Right hindlimb (tissue), 1 donor: ENCODE results near the gene THRAP3.
"Not testable (repeated sequence)": the region's sequence is repeated elsewhere in the genome, so short reads cannot be mapped to it uniquely, and the experiment has no call there.

Experiments used
- DNase-seq: peaks from one replicate; pipeline ENCODE4 v3.0.0-alpha.2; 2018

Gene THRAP3

DNA sequence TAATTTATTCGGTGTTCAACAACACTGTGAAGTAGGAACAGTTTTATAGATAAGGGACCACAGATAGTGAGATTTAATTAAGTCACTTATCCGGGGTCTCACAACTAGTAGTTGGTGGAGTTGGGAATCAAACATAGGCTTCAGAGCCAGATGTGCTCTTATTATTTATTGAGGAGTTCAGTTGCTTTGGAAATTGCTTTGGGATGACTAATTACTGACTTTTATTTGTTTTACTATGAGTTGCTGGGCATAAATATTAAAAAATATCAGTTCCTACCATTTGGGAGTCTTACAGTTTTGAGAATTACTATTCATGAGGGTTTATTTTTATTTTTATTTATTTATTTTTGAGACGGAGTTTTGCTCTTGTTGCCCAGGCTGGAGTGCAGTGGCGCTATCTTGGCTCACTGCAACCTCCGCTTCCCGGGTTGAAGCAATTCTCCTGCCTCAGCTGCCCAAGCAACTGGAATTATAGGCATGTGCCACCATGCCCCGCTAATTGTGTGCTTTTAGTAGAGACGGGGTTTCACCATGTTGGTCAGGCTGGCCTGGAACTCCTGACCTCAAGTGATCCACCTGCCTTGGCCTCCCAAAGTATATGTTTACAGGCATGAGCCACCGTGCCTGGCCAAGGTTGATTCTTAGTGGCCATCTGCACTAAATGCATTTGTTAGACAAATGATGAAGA is 27.7 kb downstream of the THRAP3 start:
- no peak for DNase-seq

DNA sequence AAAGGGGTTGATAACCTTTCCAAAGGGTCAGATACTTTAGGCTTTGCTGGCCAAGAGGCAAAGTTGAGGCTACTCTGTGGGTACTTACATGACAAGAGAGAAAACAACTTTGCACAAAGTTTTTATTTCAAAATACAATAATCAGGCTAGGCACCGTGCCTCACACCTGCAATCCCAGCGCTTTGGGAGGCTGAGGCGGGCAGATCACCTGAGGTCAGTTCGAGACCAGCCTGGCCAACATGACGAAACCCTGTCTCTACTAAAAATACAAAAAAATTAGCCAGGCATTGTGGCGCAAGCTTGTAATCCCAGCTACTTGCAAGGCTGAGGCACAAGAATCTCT is 28.2 kb downstream of the THRAP3 start:
- not testable (repeated sequence) for DNase-seq

DNA sequence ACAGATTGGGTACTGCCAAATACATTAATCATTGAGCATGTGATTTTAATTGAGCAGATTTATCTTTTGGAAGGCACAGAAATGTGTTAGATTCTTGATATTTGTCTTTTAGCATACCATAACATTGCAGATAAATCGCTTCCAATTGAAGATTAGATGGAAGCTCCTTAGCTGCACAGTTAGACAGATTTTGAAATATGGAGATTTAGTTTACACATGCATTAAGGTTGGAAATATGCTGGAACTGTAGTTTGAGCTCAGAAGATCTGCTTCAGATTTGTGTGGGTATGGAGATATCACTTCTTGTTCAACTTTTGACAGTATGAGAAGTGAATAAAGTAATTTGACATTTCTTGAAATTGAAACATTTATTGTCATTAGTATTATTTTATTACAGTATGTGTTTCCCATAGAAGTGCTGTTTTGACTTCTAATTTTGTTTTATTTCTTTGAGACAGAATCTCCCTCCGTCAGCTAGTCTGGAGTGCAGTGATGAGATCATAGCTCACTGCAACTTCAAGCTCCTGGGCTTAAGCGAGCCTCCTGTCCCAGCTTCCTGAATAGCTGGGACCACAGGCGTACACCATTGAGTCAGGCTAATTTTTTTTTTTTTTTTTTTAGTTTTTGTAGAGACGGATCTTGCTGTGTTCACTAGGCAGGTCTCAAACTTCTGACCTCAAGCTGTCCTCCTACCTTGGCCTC is 29.1 kb downstream of the THRAP3 start:
- no peak for DNase-seq

DNA sequence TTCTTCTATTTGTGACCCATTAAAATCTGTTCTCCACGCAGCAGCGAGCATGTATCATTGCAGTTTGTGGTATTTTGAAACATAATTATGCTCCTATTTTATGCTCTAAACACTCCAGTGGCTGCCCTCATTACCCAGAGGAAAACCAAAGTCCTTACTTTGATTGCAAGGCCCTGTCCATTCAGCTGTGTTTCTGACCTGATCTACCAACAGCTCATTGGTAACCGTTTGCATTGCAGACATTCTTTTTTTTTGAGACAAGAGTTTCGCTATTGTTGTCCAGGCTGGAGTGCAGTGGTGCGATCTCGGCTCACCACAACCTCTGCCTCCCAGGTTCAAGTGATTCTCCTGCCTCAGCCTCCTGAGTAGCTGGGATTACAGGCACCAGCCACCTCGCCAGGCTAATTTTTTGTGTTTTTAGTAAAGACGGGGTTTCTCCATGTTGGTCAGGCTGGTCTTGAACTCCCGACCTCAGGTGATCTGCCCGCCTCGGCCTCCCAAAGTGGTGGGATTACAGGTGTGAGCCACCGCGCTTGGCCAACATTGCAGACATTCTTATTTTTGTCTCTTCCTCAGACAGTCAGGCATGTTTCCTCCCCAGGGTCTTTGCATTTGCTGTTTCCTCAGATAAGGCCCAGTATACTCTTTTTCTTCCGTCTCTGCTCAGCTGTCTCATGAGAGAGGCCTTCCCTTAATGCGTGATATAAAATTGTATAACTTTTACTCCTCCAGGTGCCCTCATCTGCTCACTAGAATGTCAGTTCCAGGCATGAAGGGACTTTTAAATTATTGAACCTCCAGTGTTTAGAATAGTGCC is 32.5 kb downstream of the THRAP3 start:
- no peak for DNase-seq

DNA sequence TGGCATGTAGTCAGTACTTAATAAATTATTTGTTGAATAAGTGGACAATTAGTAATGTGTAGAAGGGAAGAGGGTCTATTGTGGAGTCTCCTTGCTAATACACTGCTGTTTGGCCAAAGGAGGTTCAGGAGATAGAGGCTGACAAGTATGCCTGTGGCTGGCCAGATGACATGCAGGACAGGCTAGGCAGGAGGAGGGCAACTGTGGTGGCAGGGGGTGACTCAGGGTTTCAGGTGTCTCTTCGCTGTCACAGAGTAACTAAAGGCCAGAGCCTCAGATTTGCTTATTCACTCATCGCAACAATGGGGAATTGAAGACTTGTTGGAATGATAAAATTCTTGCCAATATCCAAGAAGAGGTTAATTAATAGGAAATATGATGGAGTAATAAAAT is 33.1 kb downstream of the THRAP3 start:
- DNase-seq: no peak

DNA sequence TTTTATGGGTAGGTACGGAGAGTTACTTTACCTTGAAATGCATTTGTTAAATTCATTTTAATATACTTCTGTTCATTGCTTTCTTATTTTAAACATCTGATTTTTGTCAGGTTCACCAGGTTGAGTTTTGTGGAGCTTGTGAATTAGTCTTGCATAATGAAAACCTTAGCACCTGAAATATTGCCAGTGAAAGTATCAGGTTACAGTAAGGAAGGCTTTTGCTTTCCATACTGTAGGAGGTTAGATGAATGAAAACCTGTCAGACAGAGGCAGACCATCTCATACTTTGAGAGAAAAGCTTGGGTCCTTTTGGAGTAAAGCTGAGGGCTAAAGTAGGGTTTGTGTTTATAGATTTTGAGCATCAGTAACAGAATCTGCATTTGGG is 34.7 kb downstream of the THRAP3 start:
- no peak for DNase-seq

DNA sequence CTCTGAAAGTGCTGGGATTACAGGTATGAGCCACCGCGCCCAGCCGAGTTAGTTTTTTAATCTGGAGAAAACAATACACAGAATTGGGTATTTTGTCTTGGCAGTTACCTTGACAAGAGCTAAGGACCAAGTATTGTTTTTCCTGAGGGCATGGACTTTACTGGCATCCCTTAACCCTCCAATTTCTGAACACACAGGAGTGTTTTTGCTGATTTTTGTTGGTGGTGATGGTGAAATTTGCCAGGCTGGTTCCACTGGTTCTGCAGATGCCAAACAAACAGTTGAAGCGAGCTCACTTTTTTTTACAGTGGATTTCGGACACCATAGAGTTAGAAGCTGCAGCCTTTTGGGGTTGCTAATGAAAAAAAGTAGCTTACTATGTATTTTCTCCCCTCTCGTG is 44.7 kb downstream of the THRAP3 start:
- DNase-seq: no peak

GRCh38 chr1:36269408-36269838 is 45.2 kb downstream of the THRAP3 start:
- no peak for DNase-seq

DNA sequence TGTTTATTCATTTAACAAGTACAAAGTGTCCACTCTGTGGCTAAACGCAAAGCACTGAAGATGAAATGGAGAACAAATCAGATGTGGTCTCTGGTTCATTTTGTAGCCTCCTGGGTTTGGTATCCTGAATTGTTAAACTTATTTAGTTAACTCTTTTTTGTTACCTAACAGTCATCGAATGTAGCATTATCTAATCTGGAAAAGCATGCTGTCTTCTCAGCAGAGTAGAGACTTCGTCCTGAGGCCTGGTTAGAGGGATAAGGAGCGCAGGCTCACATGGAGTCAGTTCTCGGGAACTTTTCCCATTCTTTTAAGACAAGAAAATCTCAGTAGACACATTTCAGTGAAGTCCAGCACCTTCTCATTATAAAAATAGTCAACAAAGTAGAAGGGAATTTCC is 48.8 kb downstream of the THRAP3 start:
- no peak for DNase-seq

DNA sequence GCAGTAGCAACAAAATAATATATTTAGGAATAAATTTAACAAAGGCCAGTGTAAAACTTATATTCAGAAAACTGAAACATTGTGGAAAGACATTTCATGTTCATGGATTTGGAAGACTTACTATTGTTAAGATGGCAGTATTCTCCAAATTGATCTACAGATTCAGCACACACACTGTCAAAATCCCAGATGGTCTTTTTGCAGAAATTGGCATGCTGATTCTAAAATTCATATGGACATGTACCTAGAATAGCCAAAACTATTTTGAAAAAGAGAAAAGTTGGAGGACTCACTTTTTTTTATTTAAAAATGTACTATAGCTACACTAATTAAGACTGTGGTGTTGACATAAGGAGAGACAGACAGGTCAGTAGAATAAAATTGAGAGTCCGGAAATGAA is 50.0 kb downstream of the THRAP3 start:
- no peak for DNase-seq

- no peak for DNase-seq
These were observed 52.4 kb downstream of the THRAP3 start for GRCh38 chr1:36276688-36277087.

GRCh38 chr1:36279110-36279788 is 55.0 kb downstream of the THRAP3 start:
- no peak for DNase-seq

DNA sequence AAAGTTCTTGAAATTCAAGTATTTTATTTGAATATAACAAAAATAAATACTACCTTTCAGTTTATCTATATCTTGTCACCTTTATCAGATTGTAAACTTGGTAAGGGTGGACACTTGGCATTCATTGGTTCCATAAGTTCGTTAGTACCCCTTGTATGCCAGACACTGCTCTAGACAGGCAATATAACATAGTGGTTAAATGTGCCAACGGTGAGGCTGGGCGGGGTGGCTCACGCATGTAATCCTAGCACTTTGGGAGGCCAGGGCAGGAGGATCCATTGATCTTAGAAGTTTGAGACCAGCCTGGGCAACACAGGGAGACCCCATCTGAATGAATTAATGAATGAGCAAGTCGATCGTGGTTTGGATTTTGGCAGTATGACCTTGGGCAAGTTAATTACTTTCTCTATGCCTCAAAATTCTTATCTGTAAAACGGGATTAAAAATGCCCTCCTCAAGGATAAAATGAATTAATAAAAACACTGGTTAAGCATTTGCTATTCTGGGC is 55.6 kb downstream of the THRAP3 start:
- DNase-seq: no peak

GRCh38 chr1:36284061-36284460 is 59.8 kb downstream of the THRAP3 start:
- no peak for DNase-seq

GRCh38 chr1:36284517-36284916 is 60.3 kb downstream of the THRAP3 start:
- no peak for DNase-seq

DNA sequence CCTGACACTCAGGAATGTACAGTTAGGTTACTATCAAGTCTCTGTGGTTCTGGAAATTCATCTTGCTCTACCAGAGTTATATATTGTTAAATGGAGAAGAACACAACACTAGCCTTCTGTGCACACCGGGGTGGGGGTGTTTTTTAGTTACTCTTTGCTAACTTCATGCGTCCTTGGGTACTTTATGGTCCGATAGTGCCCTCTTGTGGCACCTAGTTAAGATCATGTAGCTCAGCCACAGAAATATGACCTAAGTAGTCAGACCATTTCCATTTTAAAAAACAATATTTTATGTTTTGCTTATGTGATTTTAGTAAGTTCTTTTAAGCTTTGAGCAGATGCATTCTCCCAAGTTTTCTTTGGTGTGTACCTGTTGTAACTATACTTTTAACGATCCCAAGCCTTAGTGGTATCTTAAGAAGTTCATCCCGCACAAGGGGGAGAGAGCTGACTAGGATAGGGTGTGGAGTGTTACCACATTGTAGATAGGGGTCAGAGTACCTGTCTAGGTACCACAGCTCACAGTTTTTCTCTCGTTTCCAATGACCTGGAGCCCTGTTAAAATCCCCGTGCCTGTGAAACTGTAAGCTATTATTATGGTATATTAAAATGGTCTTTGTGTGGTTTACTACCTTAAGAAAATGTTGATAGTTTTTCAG is 61.3 kb downstream of the THRAP3 start:
- DNase-seq: peak; percentile 59

DNA sequence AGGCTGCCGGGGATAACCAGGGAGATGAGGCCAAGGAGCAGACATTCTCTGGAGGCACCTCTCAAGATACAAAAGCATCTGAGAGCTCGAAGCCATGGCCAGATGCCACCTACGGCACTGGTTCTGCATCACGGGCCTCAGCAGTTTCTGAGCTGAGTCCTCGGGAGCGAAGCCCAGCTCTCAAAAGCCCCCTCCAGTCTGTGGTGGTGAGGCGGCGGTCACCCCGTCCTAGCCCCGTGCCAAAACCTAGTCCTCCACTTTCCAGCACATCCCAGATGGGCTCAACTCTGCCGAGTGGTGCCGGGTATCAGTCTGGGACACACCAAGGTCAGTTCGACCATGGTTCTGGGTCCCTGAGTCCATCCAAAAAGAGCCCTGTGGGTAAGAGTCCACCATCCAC is 62.6 kb downstream of the THRAP3 start:
- DNase-seq: no peak

- no peak for DNase-seq
These were observed 63.4 kb downstream of the THRAP3 start for GRCh38 chr1:36287595-36287994.

DNA sequence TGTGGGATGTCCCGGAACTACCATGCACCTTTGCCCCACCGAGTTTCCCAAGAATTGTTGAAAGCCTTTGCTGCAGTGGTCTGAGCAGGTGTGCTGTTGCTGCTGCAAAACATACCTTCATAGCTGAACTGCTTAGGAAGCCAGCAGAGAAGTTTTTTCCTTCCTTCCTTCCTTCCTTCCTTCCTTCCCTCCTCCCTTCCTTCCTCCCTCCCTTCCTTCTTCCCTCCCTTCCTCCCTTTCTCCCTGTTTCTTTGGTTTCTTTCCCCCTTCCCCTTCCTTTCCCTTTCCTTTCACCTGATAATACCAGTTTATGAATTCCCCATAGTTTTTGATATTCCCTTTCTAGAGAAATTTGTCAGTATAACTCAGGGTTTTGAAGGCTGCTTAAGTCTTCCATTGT is 71.1 kb downstream of the THRAP3 start:
- no peak for DNase-seq

- DNase-seq: no peak
These were observed 72.8 kb downstream of the THRAP3 start for GRCh38 chr1:36297062-36297461.

DNA sequence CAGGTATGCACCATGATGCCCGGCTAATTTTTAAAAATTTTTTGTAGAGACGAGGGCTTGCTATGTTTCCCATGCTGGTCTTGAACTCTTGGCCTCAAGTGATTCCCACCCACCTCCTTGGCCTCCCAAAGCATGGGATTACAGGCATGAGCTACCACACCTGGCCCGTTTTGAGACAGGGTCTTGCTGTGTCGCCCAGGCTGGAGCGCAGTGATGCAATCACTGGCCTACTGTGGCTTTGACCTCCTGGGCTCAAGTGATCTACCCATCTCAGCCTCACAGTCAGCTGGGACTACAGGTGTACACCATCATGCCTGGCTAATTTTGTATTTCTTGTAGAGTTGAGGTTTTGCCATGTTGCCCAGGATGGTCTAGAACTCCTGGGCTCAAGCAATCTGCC is 74.4 kb downstream of the THRAP3 start:
- DNase-seq: peak; percentile 1

- DNase-seq: peak; percentile 5
These were observed 76.3 kb downstream of the THRAP3 start for GRCh38 chr1:36300526-36300925.

GRCh38 chr1:36301220-36301619 is 77.0 kb downstream of the THRAP3 start:
- peak; percentile 1 for DNase-seq
